ENCODE data around the gene SSR4. TPM values are rescaled to one million over a fixed set of nuclear protein-coding genes. Genes with fewer than 3 reads are reported as not detected.

SSR4 gene
- total RNA-seq, 1 donor from 2014 or later: 285 TPM

DNA sequence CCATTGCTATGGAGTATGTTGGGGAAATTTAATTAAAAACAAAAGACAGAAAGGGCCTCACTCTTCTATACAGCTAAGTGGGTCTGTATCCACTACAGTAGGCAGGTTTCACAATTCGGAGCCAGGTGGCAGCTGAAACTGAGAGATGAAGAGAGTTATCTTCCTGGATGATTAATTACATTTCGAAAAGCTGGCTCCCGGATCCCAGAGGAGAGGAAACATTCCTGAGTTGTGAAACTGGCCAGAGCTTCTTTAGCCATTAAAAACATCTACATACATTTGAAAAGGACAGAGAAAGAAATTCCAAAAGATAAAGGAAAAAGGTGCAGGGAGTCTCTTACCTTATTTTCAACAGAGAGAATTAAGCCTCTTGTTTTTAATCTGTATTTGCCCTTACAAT is 51.4 kb downstream of the SSR4 start:
- Mint-ChIP-seq H3K4me1 (ENCODE audit: low read depth) (no peaks in the 10 kb centered on the region), H3K27ac (no peak overlapping the region), H3K4me3 (no peak overlapping the region), H3K9me3 (no peaks in the 10 kb centered on the region), H3K27me3 (ENCODE audit: insufficient read depth) (peaks cover 27% of the 10 kb centered on the region), H3K36me3 (ENCODE audit: low read depth) (no peaks in the 10 kb centered on the region)
- intact Hi-C loops (cut with micrococcal nuclease): no loop called here
- no peak for DNase-seq (ENCODE audit: low spot score)

Other genes with a start within 250 kb of the SSR4 start
- 28.0 and 29.3 TPM in 2 replicates for gene CCNQ, start 195.5 kb upstream of the SSR4 start, total RNA-seq
- 0.10 TPM in 2 replicates for gene DUSP9, start 147.5 kb upstream of the SSR4 start, total RNA-seq
- gene PNCK, start 120.9 kb upstream of the SSR4 start, total RNA-seq: 0.15 TPM in 1 of 2 replicates, not detected in the other
- gene SLC6A8, start 106.7 kb upstream of the SSR4 start, total RNA-seq: 5.9 and 6.0 TPM in 2 replicates
- gene BCAP31, start 70.3 kb upstream of the SSR4 start, total RNA-seq: 156 and 166 TPM in 2 replicates
- 8.4 TPM in 2 replicates for gene ABCD1, start 69.8 kb upstream of the SSR4 start, total RNA-seq
- 0.21 and 0.81 TPM in 2 replicates for gene PLXNB3, start 30.4 kb upstream of the SSR4 start, total RNA-seq
- not detected in 2 replicates for gene SRPK3, start 13.6 kb upstream of the SSR4 start, total RNA-seq
- gene IDH3G, start 293 bp upstream of the SSR4 start, total RNA-seq: 68.4 and 69.7 TPM in 2 replicates
- 0.29 and 0.44 TPM in 2 replicates for gene PDZD4, start 35.9 kb downstream of the SSR4 start, total RNA-seq
- 1.7 and 3.3 TPM in 2 replicates for gene L1CAM, start 91.5 kb downstream of the SSR4 start, total RNA-seq
- not detected in 2 replicates for gene AVPR2, start 110.0 kb downstream of the SSR4 start, total RNA-seq
- gene ARHGAP4, start 131.6 kb downstream of the SSR4 start, total RNA-seq: 128 TPM in 2 replicates
- 150 and 156 TPM in 2 replicates for gene NAA10, start 140.4 kb downstream of the SSR4 start, total RNA-seq
- 12.8 and 14.0 TPM in 2 replicates for gene RENBP, start 150.0 kb downstream of the SSR4 start, total RNA-seq
- gene HCFC1, start 177.2 kb downstream of the SSR4 start, total RNA-seq: 105 and 106 TPM in 2 replicates
- gene TMEM187, start 178.1 kb downstream of the SSR4 start, total RNA-seq: 3.4 and 4.6 TPM in 2 replicates
- 165 and 172 TPM in 2 replicates for gene IRAK1, start 225.2 kb downstream of the SSR4 start, total RNA-seq